KMS-11 (cell line): ENCODE results near the gene TSPAN9.

Source experiments
- H2AFZ ChIP-seq: fragments of 200-600 bp; sonication (generic); 2 replicates; pipeline ENCODE4 v1.6.1; 2016; ENCODE audit warnings: antibody characterized with exemption, mixed run types, low read depth
- H3K27ac ChIP-seq: fragments of 200-600 bp; sonication (generic); 2 replicates; pipeline ENCODE4 v1.6.1; 2016; ENCODE audit warnings: mild to moderate bottlenecking, mixed run types
- H3K27me3 ChIP-seq: fragments of 200-600 bp; sonication (generic); 2 replicates; pipeline ENCODE4 v1.6.1; 2017; ENCODE audit warnings: mild to moderate bottlenecking, low read depth, mixed run types, moderate library complexity; ENCODE audit not compliant: insufficient read depth
- H3K36me3 ChIP-seq: fragments of 200-600 bp; sonication (generic); 2 replicates; pipeline ENCODE4 v1.6.1; 2017; ENCODE audit warnings: mild to moderate bottlenecking, mixed run types; ENCODE audit not compliant: insufficient read depth
- H3K4me1 ChIP-seq: fragments of 200-600 bp; sonication (generic); 2 replicates; pipeline ENCODE4 v1.6.1; 2016; ENCODE audit warnings: mild to moderate bottlenecking, low read depth, mixed run types; ENCODE audit not compliant: poor library complexity, severe bottlenecking
- H3K4me2 ChIP-seq: fragments of 200-600 bp; sonication (generic); 2 replicates; pipeline ENCODE4 v1.7.0; 2016; ENCODE audit warnings: mild to moderate bottlenecking, mixed run types
- H3K4me3 ChIP-seq: fragments of 200-600 bp; sonication (generic); IDR thresholded peaks from 2 replicates; pipeline ENCODE4 v1.6.1; 2017; ENCODE audit warnings: low read depth, low read length, mixed read lengths; ENCODE audit not compliant: insufficient read depth
- H3K79me2 ChIP-seq: fragments of 200-600 bp; sonication (generic); 2 replicates; pipeline ENCODE4 v1.6.1; 2016; ENCODE audit warnings: low read depth, mixed run types; ENCODE audit not compliant: insufficient read depth
- H3K9ac ChIP-seq: fragments of 200-600 bp; sonication (generic); 2 replicates; pipeline ENCODE4 v1.6.1; 2016; ENCODE audit warnings: mild to moderate bottlenecking, mixed run types
- H4K20me1 ChIP-seq: fragments of 200-600 bp; sonication (generic); 2 replicates; pipeline ENCODE4 v1.6.1; 2016; ENCODE audit warnings: mild to moderate bottlenecking, mixed run types; ENCODE audit not compliant: insufficient read depth
- CTCF ChIP-seq: fragments of 200-600 bp; sonication (generic); conservative IDR thresholded peaks from 2 replicates; pipeline ENCODE4 v1.6.1; 2017; ENCODE audit warnings: low read depth, mild to moderate bottlenecking, antibody characterized with exemption, low read length, moderate library complexity, mixed read lengths

TSPAN9 gene

GRCh38 chr12:3246253-3246652, 169.1 kb downstream of the TSPAN9 start:
- Histone ChIP-seq H2AFZ (no peak overlapping the region), H3K9ac (no peak overlapping the region), H3K4me3 (no peak overlapping the region), H3K4me1 (no peaks in the 10 kb centered on the region), H3K27me3 (no peaks in the 10 kb centered on the region), H3K27ac (no peak overlapping the region), H4K20me1 (no peaks in the 10 kb centered on the region), H3K36me3 (no peaks in the 10 kb centered on the region), H3K4me2 (no peak overlapping the region), H3K79me2 (no peaks in the 10 kb centered on the region)
- TF ChIP-seq CTCF, result no peak

- Histone ChIP-seq H2AFZ (no peak overlapping the region), H3K4me2 (no peak overlapping the region), H3K36me3 (no peaks in the 10 kb centered on the region), H3K27me3 (no peaks in the 10 kb centered on the region), H3K9ac (no peak overlapping the region), H3K4me3 (no peak overlapping the region), H3K79me2 (no peaks in the 10 kb centered on the region), H3K4me1 (no peaks in the 10 kb centered on the region), H4K20me1 (no peaks in the 10 kb centered on the region), H3K27ac (no peak overlapping the region)
- TF ChIP-seq CTCF, result no peak
Measured at GRCh38 chr12:3247077-3247476, 169.9 kb downstream of the TSPAN9 start.

- H3K4me1 ChIP-seq, result no peaks in the 10 kb centered on the region
Measured at GRCh38 chr12:3247629-3248161, 170.5 kb downstream of the TSPAN9 start.

GRCh38 chr12:3249081-3249800, 172.1 kb downstream of the TSPAN9 start:
- TF ChIP-seq CTCF, result no peak
- Histone ChIP-seq H3K27me3 (no peaks in the 10 kb centered on the region), H3K4me2 (no peak overlapping the region), H2AFZ (no peak overlapping the region), H3K4me3 (no peak overlapping the region), H3K27ac (no peak overlapping the region), H3K36me3 (no peaks in the 10 kb centered on the region), H4K20me1 (no peaks in the 10 kb centered on the region), H3K9ac (no peak overlapping the region), H3K79me2 (no peaks in the 10 kb centered on the region), H3K4me1 (no peaks in the 10 kb centered on the region)

More at GRCh38 chr12:3247629-3248161, 170.5 kb downstream of the TSPAN9 start:
- H3K4me3 ChIP-seq, result no peak overlapping the region
- no peak overlapping the region for H3K9ac ChIP-seq
- no peaks in the 10 kb centered on the region for H3K36me3 ChIP-seq
- no peak overlapping the region for H3K4me2 ChIP-seq
- TF ChIP-seq CTCF, result no peak
- no peak overlapping the region for H3K27ac ChIP-seq
- H3K27me3 ChIP-seq, result no peaks in the 10 kb centered on the region
- H2AFZ ChIP-seq, result no peak overlapping the region
- H3K79me2 ChIP-seq, result no peaks in the 10 kb centered on the region
- no peaks in the 10 kb centered on the region for H4K20me1 ChIP-seq
